ENCODE results near the gene CDK5RAP3.
"Not testable (repeated sequence)": the region's sequence is repeated elsewhere in the genome, so short reads cannot be mapped to it uniquely, and the experiment has no call there.

CDK5RAP3 gene, protein sequence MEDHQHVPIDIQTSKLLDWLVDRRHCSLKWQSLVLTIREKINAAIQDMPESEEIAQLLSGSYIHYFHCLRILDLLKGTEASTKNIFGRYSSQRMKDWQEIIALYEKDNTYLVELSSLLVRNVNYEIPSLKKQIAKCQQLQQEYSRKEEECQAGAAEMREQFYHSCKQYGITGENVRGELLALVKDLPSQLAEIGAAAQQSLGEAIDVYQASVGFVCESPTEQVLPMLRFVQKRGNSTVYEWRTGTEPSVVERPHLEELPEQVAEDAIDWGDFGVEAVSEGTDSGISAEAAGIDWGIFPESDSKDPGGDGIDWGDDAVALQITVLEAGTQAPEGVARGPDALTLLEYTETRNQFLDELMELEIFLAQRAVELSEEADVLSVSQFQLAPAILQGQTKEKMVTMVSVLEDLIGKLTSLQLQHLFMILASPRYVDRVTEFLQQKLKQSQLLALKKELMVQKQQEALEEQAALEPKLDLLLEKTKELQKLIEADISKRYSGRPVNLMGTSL

DNA sequence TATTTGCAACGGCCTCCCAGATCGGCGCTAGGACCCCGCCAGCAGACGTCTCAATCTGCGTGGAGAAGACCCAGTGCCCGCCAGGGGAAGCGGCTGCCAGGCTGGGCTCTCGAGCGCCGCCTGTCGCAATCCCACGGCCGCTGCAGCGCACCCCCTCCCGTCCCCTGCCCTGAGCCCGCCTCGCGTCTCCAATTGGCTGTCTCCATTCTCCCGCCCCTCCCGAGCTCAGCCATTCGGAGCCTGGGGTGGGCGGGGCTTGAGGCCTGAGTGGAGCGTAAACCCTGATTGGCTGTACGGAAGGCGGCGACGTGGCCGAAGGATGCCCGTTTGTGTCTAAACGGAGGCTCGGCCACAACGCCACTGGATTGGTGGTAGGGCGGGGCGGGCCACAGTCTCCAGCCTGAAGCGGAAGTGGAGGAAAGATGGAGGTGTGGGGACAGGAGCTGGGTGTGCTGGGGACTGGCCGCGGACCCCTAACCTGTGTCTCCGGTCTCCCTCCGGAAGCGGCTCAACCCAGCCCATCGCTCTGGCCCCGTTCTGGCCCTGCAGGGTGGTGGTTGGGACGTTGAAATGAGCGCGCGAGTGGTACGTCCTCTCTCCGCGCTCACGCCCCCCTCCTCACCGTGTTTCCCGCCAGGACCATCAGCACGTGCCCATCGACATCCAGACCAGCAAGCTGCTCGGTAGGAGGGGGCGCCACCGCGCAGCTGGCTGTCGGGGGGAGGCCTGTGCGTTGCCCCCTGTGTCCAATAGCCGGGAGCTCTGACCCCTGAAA lies at the start of gene CDK5RAP3:
Gene CDK5RAP3, plus strand, starts transcription at position 389 of the 775 bp plus-strand sequence. Its CDS starts 34 bp downstream, at position 423.
- peak; percentile 100 for DNase-seq

DNA sequence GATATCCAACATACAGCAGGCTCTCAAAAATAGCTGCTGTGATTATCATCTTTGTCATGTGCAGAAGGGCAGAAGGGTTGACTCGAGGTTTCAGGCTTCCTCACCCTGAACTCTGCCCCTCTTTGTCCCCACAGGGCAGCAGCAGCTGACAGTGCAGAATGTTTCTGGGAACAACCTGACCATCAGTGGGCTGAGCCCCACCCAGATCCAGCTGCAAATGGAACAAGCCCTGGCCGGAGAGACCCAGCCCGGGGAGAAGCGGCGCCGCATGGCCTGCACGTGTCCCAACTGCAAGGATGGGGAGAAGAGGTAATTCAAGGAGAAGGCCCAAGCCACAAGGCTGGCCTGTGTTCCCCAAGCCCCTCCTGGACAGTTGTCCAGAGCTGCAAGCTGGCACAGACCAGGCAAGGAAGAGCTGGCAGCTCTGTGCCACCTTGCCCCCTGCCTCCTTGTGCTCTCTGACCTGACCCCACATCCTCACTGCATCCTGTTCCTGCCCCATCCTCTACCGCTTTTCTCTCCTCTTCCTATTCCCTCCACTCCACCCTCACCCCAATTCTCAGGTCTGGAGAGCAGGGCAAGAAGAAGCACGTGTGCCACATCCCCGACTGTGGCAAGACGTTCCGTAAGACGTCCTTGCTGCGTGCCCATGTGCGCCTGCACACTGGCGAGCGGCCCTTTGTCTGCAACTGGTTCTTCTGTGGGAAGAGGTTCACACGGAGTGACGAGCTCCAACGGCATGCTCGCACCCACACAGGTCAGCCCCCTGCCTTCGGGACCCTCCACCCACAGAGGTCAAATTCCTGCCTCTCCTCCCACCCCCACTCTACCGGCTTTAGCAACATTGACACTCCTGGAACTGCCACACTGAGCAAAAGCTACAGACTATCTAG lies 45.9 kb upstream of the CDK5RAP3 start:
- DNase-seq = no peak

DNA sequence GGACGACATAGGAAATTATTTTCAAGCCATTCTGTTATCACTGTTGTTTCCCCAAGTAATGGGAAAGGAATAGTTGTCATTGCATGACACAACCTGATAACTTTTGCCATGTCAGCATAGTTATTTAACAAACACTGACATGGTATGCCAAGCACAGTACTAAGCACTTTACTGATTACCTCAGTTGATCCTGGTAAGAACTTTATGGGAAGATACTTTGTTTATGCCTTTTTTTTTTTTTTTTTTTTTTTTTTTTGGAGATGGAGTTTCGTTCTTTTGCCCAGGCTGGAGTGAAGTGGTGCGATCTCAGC lies 45.3 kb upstream of the CDK5RAP3 start:
- no peak for DNase-seq

DNA sequence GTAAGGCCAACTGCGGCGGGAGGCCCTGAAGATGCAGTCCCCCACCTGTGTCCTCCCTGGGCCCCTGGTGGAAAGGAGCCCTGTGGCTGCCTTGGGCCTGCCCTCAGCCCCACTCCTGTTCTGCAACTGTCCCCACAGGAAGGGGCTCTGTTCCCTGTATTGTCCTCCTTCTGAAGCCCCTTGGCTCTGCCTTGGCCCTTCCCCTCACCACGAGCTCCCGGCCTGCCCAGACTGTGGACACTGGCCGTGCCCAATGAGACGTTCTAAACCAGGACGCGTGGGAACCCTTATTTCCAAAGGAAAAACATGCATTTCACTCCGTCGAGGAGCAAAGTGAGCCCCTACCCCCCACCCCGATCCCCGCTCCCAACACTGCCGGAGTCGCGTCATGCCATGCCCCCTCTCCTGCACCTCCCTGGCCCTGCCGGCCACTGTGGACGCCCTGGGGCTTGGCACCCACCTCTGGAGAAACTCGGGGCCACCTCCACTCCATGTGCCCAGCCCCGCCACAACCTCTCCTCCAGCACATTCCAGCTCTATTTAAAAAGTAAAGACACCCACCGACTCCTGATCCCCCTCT lies 43.0 kb upstream of the CDK5RAP3 start:
- no peak for DNase-seq

DNA sequence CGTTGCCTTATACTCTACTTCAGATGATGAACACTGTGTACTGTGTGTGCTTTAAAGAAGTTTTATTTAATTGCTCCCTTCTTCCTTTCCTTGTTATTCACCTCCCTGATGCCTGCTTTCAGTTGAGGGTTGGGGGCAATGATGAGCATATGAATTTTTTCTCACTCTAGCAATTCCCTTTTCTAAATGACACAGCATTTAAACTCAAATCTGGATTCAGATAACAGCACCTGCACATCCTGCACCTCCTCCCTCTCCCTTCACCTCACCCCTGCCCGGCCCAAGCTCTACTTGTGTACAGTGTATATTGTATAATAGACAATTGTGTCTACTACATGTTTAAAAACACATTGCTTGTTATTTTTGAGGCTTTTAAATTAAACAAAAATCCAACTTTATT lies 42.5 kb upstream of the CDK5RAP3 start:
- DNase-seq = no peak

DNA sequence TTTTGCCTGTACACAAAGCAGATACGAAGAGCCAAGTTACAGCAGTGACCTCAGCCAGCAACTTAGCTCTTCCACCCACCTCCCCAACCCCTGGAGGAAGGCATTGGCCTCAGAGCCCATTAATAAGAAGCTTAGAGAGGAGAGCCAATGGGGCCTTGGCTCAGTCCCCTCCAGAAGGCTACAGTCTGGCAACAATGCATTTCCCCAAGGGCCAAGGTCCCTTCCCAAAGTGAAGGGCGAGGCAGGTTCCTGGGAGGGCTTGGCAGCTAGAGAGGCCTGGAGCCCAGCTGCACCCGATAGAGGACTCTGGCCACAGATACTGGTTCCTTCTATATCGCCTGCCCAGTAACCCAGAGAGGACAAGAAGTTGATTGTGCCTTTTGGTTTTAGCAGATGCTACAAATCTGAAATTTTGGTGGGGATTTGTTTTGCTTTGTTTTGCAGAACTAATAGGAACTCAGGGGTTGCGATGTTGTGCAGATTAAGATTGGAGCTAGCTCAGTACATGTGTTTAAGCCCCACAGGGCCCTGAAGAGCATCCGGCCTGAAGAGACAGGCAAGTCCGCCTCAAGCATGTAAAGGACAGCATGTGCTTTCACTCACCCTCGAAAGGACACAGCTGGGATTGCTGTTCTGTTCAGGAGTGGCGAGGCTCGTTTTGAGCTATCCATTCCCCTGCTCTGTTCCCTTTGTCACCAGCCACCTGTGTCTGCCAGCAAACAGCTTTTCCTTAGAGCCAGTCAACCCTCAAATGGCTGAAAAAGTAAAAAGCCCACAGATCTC lies 41.5 kb upstream of the CDK5RAP3 start:
- DNase-seq = no peak

DNA sequence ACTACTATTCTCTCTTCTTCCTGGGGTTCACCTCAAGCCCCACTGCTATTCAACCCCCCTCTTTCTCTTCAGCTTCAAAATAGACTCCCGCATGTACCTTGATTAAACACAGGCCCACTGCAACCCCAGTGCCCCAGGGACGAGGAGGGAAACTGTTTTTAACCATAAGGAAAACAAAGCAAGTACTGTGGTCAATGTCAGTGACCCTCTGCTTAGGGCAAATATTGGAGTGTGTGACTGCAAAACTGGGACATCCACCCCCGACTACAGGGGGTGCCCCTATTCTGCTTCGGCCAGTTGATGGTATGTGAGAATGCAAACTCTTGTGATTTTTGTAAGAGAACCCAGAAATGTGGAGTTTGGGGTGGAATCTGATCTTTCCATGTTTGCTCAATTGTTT lies 39.1 kb upstream of the CDK5RAP3 start:
- DNase-seq = no peak

DNA sequence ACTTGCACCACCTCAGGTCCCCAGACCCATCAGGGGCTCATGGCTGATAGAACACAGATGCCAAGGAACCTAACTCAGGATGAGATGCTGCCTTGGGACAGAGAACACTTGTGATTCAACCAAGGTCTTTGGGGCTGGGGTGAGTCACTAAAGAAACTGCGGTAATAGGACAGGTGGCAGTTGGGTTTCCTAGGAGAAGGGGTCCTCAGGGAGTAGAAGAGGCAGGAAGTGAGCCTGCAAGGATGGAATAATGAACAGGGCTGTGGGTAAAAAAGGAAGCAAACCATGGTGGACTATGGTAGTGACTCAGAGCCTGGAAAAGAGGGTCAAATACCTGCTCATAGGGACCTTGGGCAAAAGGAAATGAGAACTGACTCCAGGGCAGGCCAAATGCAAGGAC lies 36.1 kb upstream of the CDK5RAP3 start:
- DNase-seq = no peak

DNA sequence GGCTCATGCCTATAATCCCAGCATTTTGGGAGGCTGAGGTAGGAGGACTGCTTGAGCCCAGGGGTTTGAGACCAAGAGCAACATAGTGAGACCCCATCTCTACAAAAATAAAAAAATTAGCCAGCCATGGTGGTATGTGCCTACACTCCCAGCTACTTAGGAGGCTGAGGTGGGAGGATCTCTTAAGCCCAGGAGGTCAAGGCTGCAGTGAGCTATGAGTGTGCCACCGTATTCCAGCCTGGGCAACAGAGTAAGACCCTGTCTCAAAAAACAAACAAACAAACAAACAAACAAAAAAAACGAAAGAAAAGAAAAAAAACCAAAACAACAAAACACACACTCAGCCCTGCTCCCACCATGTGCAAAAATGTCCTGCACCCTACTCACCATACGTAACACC lies 35.4 kb upstream of the CDK5RAP3 start:
- DNase-seq = not testable (repeated sequence)

DNA sequence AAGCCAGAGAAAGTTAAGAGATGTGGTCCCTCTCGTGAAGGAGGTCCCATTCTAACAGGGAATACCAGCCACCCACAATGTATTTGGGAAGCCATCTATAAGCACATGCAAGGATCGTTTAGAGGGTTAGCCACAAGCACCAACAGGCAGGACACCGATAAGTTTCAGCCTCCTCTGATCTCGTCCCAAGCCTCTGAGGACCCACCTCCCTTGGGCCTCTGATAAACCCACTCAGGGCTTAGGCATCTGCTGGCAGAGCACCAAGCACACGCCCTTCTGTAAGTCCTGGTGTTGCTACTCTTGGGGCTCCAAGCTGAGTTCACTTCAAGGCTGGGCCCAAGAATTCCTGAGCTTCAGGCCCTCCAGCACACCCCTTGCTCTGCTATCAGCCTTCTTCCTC lies 35.0 kb upstream of the CDK5RAP3 start:
- DNase-seq = no peak

DNA sequence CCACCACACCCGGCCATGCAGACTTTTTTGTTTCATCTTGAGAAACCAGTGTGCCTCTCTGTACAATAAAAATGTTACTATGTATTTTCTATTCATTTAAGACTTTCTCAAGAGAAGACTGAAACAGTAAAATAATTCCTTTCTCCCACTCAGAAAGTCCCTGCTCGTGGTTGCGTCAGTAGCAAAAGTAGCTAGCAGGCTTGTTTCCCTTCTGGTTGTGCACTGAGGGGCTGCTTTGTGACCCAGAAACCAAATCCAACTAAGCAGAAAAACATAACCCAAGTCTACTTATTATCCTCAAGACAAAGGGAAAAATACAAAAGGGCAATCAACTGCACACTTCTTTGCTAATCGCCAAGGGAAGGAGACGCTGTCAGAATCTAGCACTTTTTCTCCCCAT lies 33.0 kb upstream of the CDK5RAP3 start:
- no peak for DNase-seq

DNA sequence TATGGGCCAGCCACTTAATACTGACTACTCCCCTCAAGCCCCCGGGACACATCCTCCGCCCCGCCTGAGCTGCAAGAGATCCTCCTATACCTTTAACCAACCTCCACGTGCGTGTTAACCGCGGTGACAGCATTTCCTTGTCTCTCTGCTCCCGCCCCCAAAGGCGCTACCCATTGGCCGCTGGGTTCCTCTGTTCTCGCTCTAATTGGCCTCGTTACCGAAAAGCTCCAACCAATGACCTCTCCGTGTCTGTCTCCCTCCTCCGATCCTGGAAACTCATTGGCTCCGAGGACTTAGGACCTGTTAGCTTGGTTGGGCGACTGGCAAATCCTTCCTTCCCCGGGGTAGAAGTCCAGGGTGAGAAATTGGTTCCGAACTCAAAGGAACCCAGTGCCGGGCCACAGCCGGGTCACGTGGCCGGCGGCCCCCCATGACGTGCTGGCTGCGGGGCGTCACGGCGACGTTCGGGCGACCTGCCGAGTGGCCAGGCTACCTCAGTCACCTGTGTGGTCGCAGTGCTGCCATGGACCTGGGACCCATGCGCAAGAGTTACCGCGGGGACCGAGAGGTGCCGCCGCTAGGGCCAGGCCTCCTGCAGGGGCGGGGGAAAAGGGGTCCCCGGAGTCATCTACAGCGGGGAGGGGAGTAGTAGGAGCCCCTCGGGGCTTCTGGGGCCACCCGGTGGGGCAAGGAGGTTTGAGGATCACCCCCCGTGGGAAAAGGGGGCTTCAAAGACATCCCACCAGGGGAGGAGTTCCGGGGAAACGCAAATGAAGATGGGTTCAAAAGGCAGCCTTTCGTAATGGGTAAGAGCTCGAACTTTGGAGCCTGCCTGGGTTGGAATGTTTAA lies 29.4 kb upstream of the CDK5RAP3 start, which contains the start of gene PNPO:
Gene PNPO, plus strand, starts transcription at position 326 of the 850 bp plus-strand sequence. Its CDS starts 105 bp downstream, at position 431.
- DNase-seq = peak; percentile 94

DNA sequence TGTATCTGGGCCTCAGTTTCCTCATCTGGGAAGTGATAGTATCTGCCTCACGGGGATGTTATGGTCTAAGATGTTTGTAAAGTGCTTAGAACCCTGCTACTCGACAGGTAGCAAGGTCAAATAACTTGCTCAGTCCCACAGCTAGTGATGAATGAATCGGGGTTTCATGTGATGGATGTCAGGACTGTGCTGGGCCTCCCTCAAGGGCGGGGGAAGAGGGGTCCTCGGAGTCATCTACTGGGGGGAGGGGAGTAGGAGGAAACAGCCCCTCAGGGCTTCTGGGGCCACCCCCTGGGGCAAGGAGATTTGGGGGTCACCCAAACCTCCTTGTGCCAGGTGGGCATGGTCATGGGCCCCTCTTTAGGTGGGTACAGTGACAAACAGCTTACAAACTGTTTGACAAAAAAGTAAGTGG lies 28.8 kb upstream of the CDK5RAP3 start:
- DNase-seq = no peak

DNA sequence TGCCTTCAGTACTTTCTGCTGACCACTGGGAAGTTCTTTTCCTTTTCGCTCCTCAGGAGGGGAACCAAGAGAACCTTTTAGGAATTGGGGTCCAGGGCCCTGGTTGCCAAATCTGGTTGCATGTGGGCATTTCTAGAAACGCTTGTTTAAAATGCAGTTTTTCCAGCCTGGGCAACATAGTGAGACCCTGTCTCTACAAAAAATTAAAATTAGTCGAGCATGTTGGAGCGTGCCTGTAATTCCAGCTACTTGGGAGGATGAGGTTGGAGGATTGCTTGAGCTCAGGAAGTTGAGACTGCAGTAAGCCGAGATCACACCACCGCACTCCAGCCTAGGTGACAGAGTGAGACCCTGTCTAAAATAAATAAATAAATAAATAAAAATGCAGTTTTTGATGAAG lies 28.3 kb upstream of the CDK5RAP3 start:
- DNase-seq = no peak

DNA sequence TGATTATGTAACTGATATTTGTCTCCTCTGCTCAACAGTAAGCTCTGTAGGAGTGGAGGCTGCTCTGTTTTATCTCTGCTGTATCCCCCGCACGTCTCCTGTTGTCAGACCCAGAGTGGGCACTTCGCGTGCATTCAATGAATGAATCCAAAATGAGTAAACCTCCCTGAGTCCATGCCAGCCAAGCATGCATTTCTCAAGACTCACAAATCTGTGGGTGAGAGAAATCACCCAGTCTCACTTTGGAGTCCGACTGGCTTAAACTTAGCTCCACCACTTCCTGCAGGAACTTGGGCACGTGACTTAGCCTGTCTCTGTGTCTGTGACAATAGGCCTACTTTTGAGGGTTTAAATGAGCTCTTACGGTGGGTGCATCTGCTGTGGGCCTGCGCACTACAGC lies 25.8 kb upstream of the CDK5RAP3 start:
- no peak for DNase-seq

DNA sequence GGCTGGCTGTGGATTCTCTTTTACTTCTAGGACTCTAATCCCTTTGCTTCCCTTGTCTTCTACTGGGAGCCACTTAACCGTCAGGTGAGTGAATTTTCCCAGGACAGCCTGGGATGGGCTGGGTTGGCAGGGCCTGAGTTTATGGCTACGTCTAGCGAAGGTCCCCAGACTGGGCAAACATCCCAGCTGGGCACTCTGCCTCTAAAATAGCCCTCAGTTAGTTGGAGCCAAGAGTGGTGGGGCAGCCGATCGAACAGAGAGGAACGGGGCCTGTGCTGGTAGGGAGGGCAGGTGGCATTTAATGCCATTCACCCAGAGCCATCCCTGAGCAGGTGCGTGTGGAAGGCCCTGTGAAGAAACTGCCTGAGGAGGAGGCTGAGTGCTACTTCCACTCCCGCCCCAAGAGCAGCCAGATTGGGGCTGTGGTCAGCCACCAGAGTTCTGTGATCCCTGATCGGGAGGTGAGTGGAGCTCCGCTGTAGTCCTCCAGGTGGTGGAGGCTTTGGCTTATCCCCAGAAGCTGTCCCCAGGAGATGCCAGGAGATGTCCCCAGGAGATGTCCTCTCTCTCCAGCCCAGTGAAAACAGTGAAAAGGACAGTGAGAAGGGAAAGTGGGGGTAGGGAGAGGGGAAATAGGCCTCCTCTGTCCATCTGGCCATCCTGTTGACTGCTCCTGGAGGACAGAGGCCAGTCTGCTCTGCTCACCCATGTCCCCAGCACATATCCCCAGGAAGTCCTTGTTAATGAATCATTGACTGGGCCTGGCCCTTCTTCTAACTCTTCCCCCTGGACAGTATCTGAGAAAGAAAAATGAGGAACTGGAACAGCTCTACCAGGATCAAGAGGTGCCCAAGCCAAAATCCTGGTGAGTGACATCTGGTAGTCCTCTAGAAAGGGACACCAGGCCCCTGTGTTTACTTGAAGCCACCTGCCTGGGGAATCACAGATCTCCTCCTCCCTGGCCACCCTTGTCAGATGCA lies 25.1 kb upstream of the CDK5RAP3 start:
- DNase-seq = no peak

DNA sequence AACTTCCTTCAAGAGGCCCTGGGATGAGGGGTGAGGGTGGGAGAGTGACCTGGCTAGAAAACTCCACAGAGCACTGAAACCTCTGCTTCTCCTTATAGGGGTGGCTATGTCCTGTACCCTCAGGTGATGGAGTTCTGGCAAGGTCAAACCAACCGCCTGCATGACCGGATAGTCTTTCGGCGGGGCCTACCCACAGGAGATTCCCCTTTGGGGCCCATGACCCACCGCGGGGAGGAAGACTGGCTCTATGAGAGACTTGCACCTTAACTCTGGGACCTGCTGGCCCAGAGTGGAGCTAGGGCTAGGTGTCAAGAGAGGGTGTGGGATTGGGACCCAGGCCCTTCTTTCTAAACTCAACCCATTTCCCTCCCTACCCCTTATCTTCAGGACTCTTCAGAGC lies 24.4 kb upstream of the CDK5RAP3 start:
- DNase-seq = no peak

DNA sequence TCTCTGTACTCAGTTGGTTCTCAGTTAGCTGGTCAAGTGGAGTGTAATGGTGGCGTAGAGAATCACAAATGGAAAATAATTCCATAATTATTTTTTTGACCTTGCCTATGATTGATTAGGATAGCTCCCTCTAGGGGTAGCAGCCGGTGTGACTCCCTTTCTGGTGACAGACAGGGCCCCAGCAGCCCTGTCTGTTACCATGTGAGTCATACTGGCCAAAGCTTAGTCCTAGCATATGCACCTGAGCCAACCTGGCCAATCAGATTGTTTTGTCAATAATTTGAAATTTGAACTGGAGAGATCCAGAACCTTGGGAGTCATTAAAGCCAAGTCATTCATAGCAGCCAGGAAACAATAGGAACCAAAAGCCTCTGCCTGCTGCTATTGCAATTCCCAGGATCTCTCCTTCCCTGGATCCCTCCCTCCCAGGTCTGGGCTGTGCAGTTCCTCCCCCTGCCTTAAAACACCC lies 23.9 kb upstream of the CDK5RAP3 start:
- DNase-seq = peak; percentile 78

DNA sequence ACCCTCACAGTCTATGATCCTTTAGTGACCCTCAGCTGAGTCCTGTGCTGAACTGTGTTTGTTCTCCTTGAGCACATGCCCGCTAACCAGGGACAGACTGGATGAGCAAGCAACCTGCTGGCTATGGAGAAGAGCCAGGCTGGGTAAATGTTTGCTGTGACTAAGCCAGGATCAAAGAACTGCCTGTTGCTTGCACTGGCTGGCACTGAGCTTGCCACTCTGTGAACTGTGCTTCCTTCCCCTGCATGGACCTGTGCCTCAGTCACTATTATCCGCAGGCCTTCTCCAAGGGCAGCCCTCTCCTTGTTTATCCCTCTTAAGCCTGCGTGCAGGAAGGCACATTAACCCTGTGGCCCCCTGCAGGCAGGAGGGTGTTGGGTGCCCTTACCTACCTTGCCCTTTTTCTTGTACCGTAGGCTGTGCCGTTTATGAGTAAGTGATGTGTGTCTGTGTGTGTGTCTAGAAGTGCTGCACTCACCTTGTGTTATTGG lies 22.2 kb upstream of the CDK5RAP3 start:
- no peak for DNase-seq
